ENCODE results near the gene ARL17B.
"Not testable (repeated sequence)": the region's sequence is repeated elsewhere in the genome, so short reads cannot be mapped to it uniquely, and the experiment has no call there.

DNA sequence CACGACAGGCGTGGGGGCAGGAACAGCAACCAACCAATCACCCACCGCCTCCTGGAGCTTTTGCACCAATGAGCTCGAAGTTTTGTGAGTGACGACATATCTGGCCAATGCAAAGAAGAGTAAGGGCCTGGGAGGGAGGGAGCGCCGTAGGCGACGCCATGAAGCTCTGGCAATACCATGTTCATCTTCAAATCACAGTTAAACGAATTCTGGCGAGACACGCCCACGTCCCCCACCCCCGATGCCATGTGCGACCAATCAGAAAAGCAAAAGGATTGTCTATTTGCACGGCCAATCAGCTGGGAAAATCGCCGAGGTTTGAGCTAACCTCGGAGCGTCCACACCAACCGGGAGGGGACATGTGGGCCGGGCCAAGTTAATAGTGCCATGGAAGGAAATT is at the start of gene ARL17B:
- not testable (repeated sequence) for TF ChIP-seq POLR2A (IDR thresholded peaks at IDR 0.05)
- TF ChIP-seq, protein P1, sequence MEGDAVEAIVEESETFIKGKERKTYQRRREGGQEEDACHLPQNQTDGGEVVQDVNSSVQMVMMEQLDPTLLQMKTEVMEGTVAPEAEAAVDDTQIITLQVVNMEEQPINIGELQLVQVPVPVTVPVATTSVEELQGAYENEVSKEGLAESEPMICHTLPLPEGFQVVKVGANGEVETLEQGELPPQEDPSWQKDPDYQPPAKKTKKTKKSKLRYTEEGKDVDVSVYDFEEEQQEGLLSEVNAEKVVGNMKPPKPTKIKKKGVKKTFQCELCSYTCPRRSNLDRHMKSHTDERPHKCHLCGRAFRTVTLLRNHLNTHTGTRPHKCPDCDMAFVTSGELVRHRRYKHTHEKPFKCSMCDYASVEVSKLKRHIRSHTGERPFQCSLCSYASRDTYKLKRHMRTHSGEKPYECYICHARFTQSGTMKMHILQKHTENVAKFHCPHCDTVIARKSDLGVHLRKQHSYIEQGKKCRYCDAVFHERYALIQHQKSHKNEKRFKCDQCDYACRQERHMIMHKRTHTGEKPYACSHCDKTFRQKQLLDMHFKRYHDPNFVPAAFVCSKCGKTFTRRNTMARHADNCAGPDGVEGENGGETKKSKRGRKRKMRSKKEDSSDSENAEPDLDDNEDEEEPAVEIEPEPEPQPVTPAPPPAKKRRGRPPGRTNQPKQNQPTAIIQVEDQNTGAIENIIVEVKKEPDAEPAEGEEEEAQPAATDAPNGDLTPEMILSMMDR (IDR thresholded peaks at IDR 0.05 in 4 of 5, conservative IDR thresholded peaks at IDR 0.05 in 1 of 5): not testable (repeated sequence)
